Ascending aorta (tissue), 2 donors: Measurements from ENCODE around the gene NKX6-2. TPM values are rescaled to one million over a fixed set of nuclear protein-coding genes. Genes with fewer than 3 reads are reported as not detected.

Source experiments
- DNase-seq, 2 donors: peaks; one replicate each; pipeline ENCODE4 v3.0.0-alpha.2; 2019; ENCODE audit warnings: low spot score in 2 of 2
- H3K27ac ChIP-seq, 2 donors: fragments of 200-600 bp; sonication (generic); one replicate each; pipeline ENCODE4 v1.5.1; 2016 to 2017; ENCODE audit warnings: mild to moderate bottlenecking in 1 of 2
- H3K27me3 ChIP-seq: fragments of 200-600 bp; sonication (generic); one replicate; pipeline ENCODE4 v1.5.1; 2017
- H3K36me3 ChIP-seq, 2 donors: fragments of 200-600 bp; sonication (generic); one replicate each; pipeline ENCODE4 v1.5.1; 2016
- H3K4me1 ChIP-seq, 2 donors: fragments of 200-600 bp; sonication (generic); one replicate each; pipeline ENCODE4 v1.5.1; 2016 to 2017; ENCODE audit warnings: mild to moderate bottlenecking in 1 of 2
- H3K4me3 ChIP-seq, 2 donors: fragments of 200-600 bp; sonication (generic); one replicate each; pipeline ENCODE4 v1.5.1; 2016 to 2017; ENCODE audit warnings: mild to moderate bottlenecking in 1 of 2
- H3K9me3 ChIP-seq, 2 donors: fragments of 200-600 bp; sonication (generic); one replicate each; pipeline ENCODE4 v1.5.1; 2016
- intact Hi-C: fragments of 100-400 bp; cut with DNase I; formaldehyde crosslinking; loops from one replicate; pipeline ENCODE4 v1.15.1; 2023
- total RNA-seq: library from RNA; depleted of rRNA; stranded (reverse); fragments of >200 nt; gene quantifications from one replicate; pipeline ENCODE4 v1.1.0, GENCODE V29; 2016
- TF ChIP-seq, protein P1 (sequence below), 3 experiments: fragments of 200-600 bp in 2 of 3; fragments of 450-650 bp in 1 of 3; sonication (generic) in 2 of 3; IDR thresholded peaks; one replicate each; pipeline ENCODE4 v1.5.1; 2016 to 2019; ENCODE audit warnings: antibody characterized with exemption in 3 of 3, mild to moderate bottlenecking in 1 of 3, moderate library complexity in 1 of 3

The NKX6-2 gene
- total RNA-seq, 1 donor from 2014 or later, result not detected

DNA sequence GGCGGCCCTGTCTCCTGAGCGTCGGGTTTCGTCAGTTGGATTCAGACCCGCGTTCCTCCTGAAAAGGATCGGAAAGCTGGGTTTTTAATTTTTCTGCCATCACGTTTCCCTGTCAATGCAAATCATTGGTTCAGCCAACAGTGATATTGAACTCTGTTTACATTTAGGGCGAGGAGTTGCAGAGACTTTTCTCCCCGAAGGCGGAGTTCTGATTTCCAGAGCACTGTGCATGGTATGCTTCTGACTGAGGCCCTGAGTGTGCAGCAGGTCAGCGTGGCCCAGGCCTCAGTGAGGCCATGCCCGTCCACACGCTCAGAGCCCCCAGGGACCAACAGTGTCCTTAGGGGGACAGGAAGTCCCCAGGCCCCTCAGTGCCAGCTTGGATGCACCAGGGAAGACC is 27.1 kb downstream of the NKX6-2 start:
- intact Hi-C loops, result no loop called here
- TF ChIP-seq, protein P1, sequence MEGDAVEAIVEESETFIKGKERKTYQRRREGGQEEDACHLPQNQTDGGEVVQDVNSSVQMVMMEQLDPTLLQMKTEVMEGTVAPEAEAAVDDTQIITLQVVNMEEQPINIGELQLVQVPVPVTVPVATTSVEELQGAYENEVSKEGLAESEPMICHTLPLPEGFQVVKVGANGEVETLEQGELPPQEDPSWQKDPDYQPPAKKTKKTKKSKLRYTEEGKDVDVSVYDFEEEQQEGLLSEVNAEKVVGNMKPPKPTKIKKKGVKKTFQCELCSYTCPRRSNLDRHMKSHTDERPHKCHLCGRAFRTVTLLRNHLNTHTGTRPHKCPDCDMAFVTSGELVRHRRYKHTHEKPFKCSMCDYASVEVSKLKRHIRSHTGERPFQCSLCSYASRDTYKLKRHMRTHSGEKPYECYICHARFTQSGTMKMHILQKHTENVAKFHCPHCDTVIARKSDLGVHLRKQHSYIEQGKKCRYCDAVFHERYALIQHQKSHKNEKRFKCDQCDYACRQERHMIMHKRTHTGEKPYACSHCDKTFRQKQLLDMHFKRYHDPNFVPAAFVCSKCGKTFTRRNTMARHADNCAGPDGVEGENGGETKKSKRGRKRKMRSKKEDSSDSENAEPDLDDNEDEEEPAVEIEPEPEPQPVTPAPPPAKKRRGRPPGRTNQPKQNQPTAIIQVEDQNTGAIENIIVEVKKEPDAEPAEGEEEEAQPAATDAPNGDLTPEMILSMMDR (IDR thresholded peaks at IDR 0.05), result no peak
- no peaks in the 10 kb centered on the region for H3K4me1 ChIP-seq
- H3K4me3 ChIP-seq, result no peak overlapping the region
- no peaks in the 10 kb centered on the region for H3K27me3 ChIP-seq
- no peak for DNase-seq
- H3K9me3 ChIP-seq, result no peaks in the 10 kb centered on the region
- peaks cover 52 to 78% of the 10 kb centered on the region in 2 donors for H3K36me3 ChIP-seq
- H3K27ac ChIP-seq, result no peak overlapping the region

DNA sequence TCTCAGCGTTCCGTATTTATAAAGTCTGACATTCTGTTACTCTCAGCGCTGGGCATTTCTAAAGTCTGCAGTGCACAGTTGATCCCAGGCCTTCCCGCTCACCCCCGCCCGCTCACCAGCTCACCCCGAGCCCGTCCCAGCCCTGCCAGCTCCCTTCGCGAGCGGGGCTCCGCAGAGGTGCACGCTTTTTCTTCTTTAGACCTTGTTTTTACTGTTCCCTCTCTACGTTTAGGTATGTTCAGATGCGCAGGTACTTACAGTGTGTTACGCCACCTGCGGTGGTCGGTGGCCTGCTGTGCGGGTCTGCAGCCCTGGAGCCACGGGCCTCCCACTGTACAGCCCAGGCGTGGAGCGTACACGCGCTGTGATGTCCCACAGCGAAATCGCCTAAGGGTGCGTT is 28.8 kb downstream of the NKX6-2 start:
- H3K36me3 ChIP-seq, result peaks cover 53 to 82% of the 10 kb centered on the region in 2 donors
- H3K9me3 ChIP-seq, result no peaks in the 10 kb centered on the region
- intact Hi-C loops, result no loop called here
- TF ChIP-seq, protein P1 (IDR thresholded peaks at IDR 0.05), result no peak
- H3K4me3 ChIP-seq, result no peak overlapping the region
- no peak for DNase-seq
- H3K27me3 ChIP-seq, result no peaks in the 10 kb centered on the region
- H3K4me1 ChIP-seq, result no peaks in the 10 kb centered on the region
- no peak overlapping the region for H3K27ac ChIP-seq

DNA sequence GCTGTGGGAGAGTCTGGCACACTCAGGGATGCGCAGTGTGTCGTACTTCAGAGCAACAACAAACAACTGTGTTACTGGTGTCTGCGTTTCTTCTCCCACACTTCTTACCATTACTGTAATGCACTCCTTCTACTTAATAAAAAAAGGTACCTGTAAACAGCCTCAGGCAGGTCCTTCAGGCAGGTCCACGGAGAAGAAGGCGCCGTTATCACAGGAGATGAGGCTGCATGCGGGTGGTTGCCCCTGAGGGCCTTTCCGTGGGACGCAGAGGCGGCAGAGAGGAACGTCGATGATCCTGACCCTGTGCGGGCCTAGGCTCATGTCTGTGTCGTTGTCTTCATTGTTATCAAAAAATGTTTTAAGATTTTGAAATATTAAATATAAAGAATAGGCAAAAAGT is 29.4 kb downstream of the NKX6-2 start:
- no peaks in the 10 kb centered on the region for H3K4me1 ChIP-seq
- H3K4me3 ChIP-seq, result no peak overlapping the region
- no peaks in the 10 kb centered on the region for H3K9me3 ChIP-seq
- no peaks in the 10 kb centered on the region for H3K27me3 ChIP-seq
- DNase-seq, result no peak
- peaks cover 53 to 77% of the 10 kb centered on the region in 2 donors for H3K36me3 ChIP-seq
- H3K27ac ChIP-seq, result no peak overlapping the region
- intact Hi-C loops, result no loop called here
- TF ChIP-seq, protein P1 (IDR thresholded peaks at IDR 0.05), result no peak

DNA sequence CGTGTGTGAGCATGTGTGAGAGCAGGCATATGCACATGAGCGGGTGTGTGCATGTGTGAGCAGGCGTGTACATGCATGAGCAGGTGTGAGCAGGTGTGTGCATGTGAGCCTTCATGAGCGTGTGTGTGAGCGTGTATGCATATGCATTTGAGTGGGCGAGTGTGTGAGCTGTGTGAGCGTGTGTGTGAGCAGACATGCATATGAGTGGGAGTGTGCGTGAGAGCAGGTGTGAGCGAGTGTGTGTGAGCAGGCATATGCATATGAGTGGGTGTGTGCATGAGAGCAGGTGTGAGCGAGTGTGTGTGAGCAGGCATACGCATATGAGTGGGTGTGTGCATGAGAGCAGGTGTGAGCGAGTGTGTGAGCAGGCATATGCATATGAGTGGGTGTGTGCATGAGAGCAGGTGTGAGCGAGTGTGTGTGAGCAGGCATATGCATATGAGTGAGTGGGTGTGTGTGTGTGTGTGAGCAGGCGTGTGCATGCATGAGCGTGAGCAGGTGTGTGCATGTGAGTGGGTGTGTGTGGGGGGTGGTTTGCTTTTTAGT is 30.7 kb downstream of the NKX6-2 start:
- no peaks in the 10 kb centered on the region for H3K4me1 ChIP-seq
- DNase-seq, result no peak
- H3K9me3 ChIP-seq, result no peaks in the 10 kb centered on the region
- no peak overlapping the region for H3K27ac ChIP-seq
- TF ChIP-seq, protein P1 (IDR thresholded peaks at IDR 0.05), result no peak
- no peak overlapping the region for H3K4me3 ChIP-seq
- intact Hi-C loops, result no loop called here
- H3K36me3 ChIP-seq, result peaks cover 59 to 77% of the 10 kb centered on the region in 2 donors
- no peaks in the 10 kb centered on the region for H3K27me3 ChIP-seq

DNA sequence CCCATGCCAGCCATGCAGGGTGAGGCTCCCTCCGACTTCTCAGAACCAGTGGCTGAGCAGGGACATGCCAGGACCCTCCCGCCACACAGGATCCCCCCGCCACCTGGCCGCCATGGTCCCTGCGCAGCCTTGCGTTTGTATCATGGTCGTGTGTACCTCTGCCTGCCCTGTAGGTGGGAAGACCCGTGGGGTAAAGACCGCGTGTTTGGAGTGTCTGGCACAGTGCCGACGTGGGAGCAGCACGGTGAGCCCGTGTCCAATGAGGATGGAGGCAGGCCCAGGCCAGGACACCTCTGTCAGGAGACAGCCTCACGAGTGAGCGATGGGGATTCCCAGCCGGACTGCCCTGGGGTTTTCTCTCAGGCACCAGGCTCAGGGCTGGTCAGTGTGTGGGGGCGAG is 31.9 kb downstream of the NKX6-2 start:
- no peak overlapping the region for H3K27ac ChIP-seq
- TF ChIP-seq, protein P1 (IDR thresholded peaks at IDR 0.05), result no peak
- H3K9me3 ChIP-seq, result no peaks in the 10 kb centered on the region
- no peak overlapping the region for H3K4me3 ChIP-seq
- H3K27me3 ChIP-seq, result no peaks in the 10 kb centered on the region
- intact Hi-C loops, result no loop called here
- peaks cover 59 to 75% of the 10 kb centered on the region in 2 donors for H3K36me3 ChIP-seq
- DNase-seq, result no peak
- H3K4me1 ChIP-seq, result no peaks in the 10 kb centered on the region

DNA sequence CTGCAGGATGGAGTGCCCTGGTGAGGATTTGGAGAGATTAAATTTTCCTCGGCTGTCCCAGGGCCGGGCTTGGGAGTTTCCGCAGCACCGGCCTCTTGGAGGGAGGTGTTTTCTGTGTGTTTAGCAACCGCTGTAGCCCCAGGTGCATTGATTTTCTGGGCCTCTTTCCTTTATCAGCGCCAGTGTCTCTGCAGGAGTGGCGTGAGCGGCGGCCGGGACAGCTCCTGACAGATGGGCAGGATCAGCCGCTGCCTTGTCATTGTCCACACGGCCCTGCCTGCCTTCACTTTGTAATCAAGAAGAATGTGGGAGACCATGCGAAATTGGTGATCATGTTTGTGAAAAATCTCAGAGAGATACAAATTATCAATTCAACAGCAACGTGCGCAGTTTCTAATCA is 32.4 kb downstream of the NKX6-2 start:
- Histone ChIP-seq H3K9me3 (no peaks in the 10 kb centered on the region), H3K27ac (no peak overlapping the region), H3K27me3 (no peaks in the 10 kb centered on the region), H3K4me1 (no peaks in the 10 kb centered on the region), H3K36me3 (peaks cover 59 to 71% of the 10 kb centered on the region in 2 donors), H3K4me3 (no peak overlapping the region)
- no peak for DNase-seq
- intact Hi-C loops, result no loop called here
- TF ChIP-seq, protein P1 (IDR thresholded peaks at IDR 0.05), result no peak
